ENCODE results near the gene PHC1.
A peak's percentile ranks its signal among the peaks of the same experiment; 100 is the strongest.
"Not testable (repeated sequence)": the region's sequence is repeated elsewhere in the genome, so short reads cannot be mapped to it uniquely, and the experiment has no call there.

The PHC1 gene

GRCh38 chr12:8914716-8915526 lies 612 bp downstream of the PHC1 start:
- TF ChIP-seq CTCF (IDR thresholded peaks at IDR 0.05; ENCODE audit: control insufficient read depth, insufficient read depth, low read depth, low read length, missing control alignments) = no peak
- peak overlapping the region; percentile 90 for H3K4me3 ChIP-seq (ENCODE audit: control insufficient read depth, low read depth, low read length)
- no peak for DNase-seq (ENCODE audit: low read depth)

- no peak overlapping the region for H3K4me3 ChIP-seq (ENCODE audit: control insufficient read depth, low read depth, low read length)
- no peak for TF ChIP-seq CTCF (IDR thresholded peaks at IDR 0.05; ENCODE audit: control insufficient read depth, insufficient read depth, low read depth, low read length, missing control alignments)
- DNase-seq (ENCODE audit: low read depth) = no peak
These were observed 1.8 kb downstream of the PHC1 start for GRCh38 chr12:8916154-8916553.

GRCh38 chr12:8917031-8917430 lies 2.7 kb downstream of the PHC1 start:
- TF ChIP-seq CTCF (IDR thresholded peaks at IDR 0.05; ENCODE audit: control insufficient read depth, insufficient read depth, low read depth, low read length, missing control alignments) = no peak
- no peak overlapping the region for H3K4me3 ChIP-seq (ENCODE audit: control insufficient read depth, low read depth, low read length)
- DNase-seq (ENCODE audit: low read depth) = no peak

GRCh38 chr12:8917751-8918150 lies 3.4 kb downstream of the PHC1 start:
- no peak for TF ChIP-seq CTCF (IDR thresholded peaks at IDR 0.05; ENCODE audit: control insufficient read depth, insufficient read depth, low read depth, low read length, missing control alignments)
- no peak for DNase-seq (ENCODE audit: low read depth)
- H3K4me3 ChIP-seq (ENCODE audit: control insufficient read depth, low read depth, low read length) = no peak overlapping the region

GRCh38 chr12:8919643-8920042 lies 5.3 kb downstream of the PHC1 start:
- DNase-seq (ENCODE audit: low read depth); H3K4me3 ChIP-seq (ENCODE audit: control insufficient read depth, low read depth, low read length): not testable (repeated sequence)

- DNase-seq (ENCODE audit: low read depth) = no peak
- H3K4me3 ChIP-seq (ENCODE audit: control insufficient read depth, low read depth, low read length) = no peak overlapping the region
- TF ChIP-seq CTCF (IDR thresholded peaks at IDR 0.05; ENCODE audit: control insufficient read depth, insufficient read depth, low read depth, low read length, missing control alignments) = no peak
These were observed 8.2 kb downstream of the PHC1 start for GRCh38 chr12:8922544-8922943.

GRCh38 chr12:8930655-8931323 lies 16.5 kb downstream of the PHC1 start:
- not testable (repeated sequence) for H3K4me3 ChIP-seq (ENCODE audit: control insufficient read depth, low read depth, low read length); DNase-seq (ENCODE audit: low read depth)

- not testable (repeated sequence) for H3K4me3 ChIP-seq (ENCODE audit: control insufficient read depth, low read depth, low read length); DNase-seq (ENCODE audit: low read depth)
These were observed 18.2 kb downstream of the PHC1 start for GRCh38 chr12:8932464-8932863.

- H3K4me3 ChIP-seq (ENCODE audit: control insufficient read depth, low read depth, low read length); DNase-seq (ENCODE audit: low read depth): not testable (repeated sequence)
These were observed 19.8 kb downstream of the PHC1 start for GRCh38 chr12:8934080-8934479.

Measured in AG09309 (cell line).